ENCODE results near the gene SLC51A.
A peak's percentile ranks its signal among the peaks of the same experiment; 100 is the strongest.

SLC51A gene

DNA sequence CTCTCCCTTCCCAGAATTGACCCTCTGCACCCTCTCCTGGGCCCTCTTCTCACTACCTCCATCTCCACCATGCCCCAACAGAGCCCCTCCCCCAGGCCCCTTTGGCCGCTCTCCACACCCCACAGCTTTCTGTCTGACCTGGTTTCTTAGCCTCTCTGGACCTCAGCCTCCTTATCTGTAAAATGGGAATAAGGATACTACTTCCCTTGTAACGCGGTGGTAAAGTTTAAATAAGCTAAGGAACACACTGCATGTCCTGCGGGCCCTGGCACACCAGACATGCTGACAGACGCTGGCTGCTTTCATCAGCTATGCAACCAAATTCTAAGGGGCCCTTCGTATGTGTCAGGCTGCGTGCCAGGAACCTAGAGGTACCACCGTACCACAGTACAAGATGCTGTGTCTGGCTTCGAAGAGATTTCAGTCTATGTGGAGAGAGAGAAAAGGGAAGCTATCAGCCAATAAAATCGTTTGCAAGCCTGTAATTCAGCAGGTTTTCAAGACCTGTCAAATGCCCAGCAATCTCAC lies 777 bp upstream of the SLC51A start:
- DNase-seq (ENCODE audit: low read depth in 2 of 2): no peak

DNA sequence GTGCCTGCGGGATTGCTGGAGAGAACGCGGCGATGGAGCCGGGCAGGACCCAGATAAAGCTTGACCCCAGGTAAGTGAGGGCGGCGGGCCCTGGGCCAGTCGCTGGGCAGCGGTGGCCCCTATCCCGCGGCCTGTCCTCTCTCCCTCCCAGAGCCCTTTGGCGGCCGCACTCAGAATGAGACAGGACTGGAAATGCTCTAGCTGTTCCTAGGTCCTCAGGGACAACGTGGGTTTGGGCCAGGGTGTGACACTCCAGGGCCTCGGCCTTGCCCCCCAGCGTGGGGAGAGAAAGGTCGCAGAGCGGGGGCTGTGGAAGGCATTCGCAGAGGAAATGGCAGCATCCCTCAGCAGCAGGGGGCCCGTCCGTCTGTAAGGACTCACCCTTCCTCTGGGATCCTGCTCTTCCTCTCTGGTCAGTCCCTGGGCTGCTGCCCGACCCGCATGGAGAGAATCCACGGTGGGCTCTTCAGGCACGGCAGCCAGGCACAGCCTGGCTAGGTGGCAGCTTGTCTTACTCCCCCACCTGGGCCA lies 412 bp downstream of the SLC51A start:
- no peak for DNase-seq (ENCODE audit: low read depth in 2 of 2)

DNA sequence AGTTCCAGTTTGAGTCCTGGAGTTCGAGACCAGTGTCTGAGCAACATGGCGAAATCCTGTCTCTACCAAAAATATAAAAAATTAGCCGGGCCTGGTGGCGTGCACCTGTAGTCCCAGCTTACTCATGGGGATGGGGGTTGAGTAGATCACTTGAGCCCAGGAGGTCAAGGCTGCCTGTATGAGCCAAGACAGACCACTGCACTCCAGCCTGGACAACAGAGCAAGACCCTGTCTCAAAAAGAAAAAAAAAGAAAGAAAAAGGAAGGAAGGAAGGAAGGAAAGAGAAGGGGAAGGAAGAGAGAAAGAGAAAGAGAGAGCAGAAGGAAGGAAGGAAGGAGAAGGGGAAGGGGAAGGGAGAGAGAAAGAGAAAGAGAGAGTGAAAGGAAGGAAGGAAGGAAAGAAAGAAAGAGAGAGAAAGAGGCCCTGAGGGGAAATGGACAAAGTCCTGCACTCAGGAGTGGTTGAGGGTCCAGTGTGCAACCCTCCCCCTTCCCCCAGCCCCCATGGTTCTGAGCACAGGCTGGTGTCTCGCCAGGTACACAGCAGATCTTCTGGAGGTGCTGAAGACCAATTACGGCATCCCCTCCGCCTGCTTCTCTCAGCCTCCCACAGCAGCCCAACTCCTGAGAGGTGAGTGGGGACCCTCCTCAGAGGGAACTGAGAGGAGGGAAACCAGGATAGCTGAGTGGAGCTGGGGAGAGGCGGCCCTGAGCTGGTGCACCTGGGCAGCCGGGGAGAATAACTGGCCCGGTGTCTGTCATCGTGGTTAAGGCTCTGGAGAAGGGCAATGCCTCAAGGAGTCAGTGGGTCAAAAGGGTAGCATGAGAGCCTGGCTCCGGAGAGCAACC lies 1.2 kb downstream of the SLC51A start:
- no peak for DNase-seq (ENCODE audit: low read depth in 2 of 2)

DNA sequence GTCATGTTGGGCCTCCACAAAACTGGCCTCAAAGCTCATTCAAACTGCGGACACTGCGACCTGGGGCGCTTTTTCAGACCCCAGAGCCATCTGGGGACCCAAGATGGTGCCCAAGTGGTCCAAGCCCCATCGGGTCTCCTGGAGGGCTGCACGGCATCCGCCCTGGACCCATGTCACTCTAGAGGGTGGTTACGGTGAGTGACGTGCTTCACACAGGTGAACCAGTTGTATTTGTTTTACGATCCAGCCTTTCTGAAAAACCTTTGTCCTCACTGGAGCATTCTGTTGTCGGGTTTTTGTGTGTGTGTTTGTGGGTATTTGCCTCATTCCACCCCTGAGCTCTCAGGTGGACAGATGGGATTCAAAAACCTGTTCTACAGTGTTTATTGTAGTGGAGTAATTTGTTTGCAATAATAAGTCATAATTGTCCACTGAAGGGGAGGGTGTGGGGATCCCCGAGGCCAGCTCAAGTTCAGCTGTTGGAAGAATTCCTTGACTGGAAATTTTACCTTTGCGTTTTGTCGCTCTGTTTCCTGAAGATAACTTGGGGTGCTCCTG lies 1.9 kb downstream of the SLC51A start:
- DNase-seq (ENCODE audit: low read depth in 2 of 2): no peak

DNA sequence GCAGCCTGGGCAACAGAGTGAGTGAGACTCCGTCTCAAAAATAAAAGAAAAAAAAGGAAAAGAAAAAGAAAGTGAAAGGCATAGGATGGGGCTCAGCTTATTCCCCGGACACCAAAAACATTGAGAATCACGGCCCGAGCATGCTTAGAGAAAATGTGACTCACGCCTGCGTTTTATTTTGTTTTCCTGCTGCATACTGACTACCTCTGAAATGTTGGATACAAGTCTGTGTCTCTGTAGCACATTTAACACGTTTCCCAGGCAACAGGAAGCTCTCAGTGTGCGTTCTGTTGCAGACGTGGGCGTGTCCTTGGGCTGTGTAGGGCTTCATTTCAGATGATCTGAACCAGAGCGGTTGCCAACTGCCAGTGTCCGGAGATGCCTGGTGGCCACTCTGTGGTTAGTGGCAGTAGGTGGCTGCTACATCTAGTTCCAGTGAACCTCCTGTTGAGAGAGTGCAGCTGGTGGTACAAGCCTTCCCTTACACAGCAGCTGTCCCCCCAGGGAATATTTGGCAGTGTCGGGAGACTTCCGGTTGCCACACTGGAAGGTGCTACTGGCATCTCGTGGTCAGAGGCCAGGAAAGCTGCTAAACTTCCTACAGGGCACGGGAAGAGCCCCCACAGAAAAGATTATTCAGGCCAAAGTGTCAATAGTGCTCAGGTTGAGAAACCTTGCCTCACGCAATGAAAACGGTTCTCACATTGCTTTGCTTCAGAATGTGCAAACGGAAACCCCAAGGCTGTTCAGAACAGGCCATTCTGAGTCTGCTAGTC lies 3.0 kb downstream of the SLC51A start:
- DNase-seq (ENCODE audit: low read depth in 2 of 2): peak; percentile 15 to 28

- DNase-seq (ENCODE audit: low read depth in 2 of 2): no peak
Measured at GRCh38 chr3:196219970-196220311, 3.6 kb downstream of the SLC51A start.

- no peak for DNase-seq (ENCODE audit: low read depth in 2 of 2)
Measured at GRCh38 chr3:196220587-196220986, 4.3 kb downstream of the SLC51A start.

- DNase-seq (ENCODE audit: low read depth in 2 of 2): no peak
Measured at GRCh38 chr3:196220991-196221390, 4.7 kb downstream of the SLC51A start.

DNA sequence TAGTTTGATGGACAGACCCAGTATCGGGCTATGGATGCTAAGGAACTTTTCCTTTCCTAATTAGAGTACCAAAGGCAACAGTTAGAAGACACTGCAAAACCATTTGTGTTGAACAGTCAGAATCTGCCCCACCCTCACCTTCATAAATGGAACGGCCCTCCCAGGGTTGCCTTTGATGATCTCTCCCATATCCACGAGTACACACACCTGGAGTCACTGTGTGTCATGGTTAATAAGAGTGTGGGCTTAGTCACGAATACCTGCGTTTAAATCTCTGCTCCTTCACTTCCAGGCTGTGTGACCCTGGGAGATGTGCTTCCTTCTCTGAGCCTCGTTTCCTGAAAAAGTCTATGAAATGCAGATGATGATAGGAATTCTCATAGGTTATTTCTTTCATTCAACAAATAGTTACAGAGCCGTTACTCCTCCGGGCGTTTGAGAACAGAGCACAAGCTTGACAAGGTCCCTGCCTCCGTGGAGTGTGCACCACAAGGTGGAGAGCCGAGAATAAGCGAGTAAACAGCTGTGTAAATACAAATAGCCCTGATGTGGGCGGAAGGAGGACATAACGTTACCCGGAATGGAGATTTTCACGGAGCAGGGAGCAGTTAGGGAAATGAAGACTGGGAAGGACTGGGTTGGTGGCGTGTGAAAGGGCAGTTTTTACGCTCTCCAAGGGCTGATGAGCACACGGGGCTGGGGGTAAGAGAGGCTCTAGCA lies 6.7 kb downstream of the SLC51A start:
- DNase-seq (ENCODE audit: low read depth in 2 of 2): no peak

DNA sequence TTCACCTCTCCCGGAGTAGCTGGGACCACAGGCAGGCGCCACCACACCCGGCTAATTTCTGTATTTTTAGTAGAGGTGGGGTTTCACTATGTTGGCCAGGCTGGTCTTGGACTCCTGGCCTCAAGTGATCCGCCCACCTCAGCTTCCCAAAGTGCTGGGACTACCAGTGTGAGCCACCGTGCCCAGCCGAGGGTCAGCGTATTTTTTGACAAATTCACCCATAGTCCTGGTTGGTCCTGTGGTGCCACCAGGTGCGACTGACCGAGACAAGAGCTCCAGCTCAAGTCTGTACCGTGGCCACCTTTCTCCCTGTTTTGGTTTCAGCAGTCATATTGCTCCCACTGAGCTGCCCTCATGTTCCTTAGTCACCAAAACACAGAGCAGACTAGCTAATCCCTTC lies 8.8 kb downstream of the SLC51A start:
- no peak for DNase-seq (ENCODE audit: low read depth in 2 of 2)

DNA sequence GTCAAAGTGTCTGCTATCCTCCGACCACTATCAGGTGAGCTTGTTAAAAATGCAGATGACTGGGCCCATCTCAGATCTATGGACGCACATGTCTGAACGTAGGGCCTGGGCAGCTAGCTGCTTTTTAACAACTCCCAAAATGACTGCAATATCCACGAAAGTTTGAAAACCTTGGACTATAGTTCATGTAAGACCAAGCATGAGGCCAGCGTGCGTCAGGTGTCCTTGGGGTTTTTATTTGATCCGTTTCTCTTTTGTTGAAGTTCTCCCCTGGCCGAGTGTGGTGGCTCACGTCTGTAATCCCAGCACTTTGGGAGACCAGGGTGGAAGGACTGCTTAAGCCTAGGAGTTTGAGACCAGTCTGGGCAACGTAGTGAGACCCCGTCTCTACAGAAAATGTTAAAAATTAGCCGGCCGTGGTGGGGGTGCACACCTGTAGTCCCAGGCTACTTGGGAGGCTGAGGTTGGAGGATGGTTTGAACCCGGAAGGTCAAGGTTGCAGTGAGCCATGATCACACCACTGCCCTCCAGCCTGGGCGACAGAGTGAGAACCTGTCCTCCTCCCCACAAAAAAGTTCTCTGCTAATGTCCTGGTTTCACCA lies 9.5 kb downstream of the SLC51A start:
- DNase-seq (ENCODE audit: low read depth in 2 of 2): no peak

- no peak for DNase-seq (ENCODE audit: low read depth in 2 of 2)
Measured at GRCh38 chr3:196227121-196227561, 10.8 kb downstream of the SLC51A start.

GRCh38 chr3:196227629-196228493 lies 11.5 kb downstream of the SLC51A start:
- DNase-seq (ENCODE audit: low read depth in 2 of 2): no peak

DNA sequence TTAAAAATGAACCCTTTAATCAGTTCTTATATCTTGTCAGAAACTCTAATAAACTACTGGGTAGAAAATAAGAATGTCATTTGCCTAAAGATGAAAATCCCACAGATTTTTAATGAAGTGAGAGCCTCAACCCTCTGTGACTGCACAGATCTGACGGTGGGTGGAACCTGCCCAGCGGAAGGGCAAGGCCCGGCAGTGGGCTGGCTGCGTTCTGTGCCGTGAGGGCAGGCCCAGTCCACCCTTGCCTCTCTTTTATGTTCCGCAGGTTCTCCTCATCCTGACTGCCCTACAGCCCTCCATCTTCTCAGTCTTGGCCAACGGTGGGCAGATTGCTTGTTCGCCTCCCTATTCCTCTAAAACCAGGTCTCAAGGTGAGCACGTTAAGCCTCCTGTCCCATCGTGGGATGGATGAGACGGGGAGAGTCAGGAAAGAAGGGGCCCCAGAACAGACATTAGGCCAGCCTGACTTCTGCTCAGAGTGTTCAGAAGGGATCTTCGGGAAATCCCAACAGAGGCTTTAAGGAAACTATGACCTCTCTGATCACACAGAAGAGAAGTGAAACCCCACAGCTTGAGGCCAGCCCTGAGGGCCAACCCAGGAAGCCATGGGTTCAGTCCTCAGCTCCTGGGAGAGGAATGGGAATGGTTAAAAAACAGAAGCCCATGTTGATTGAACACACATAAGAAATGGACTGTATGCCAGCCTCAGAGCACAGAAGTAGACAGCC lies 16.0 kb downstream of the SLC51A start:
- DNase-seq (ENCODE audit: low read depth in 2 of 2): no peak

- DNase-seq (ENCODE audit: low read depth in 2 of 2): no peak
Measured at GRCh38 chr3:196232882-196233251, 16.5 kb downstream of the SLC51A start.

GRCh38 chr3:196235452-196236122 lies 19.3 kb downstream of the SLC51A start:
- DNase-seq (ENCODE audit: low read depth in 2 of 2): no peak

- DNase-seq (ENCODE audit: low read depth in 2 of 2): no peak
Measured at GRCh38 chr3:196236223-196236622, 19.9 kb downstream of the SLC51A start.

- no peak for DNase-seq (ENCODE audit: low read depth in 2 of 2)
Measured at GRCh38 chr3:196237203-196237602, 20.9 kb downstream of the SLC51A start.
